CD14-positive monocyte (primary cell): ENCODE measurements around the gene DUS2. TPM values are rescaled to one million over a fixed set of nuclear protein-coding genes. Genes with fewer than 3 reads are reported as not detected.
A peak's percentile ranks its signal among the peaks of the same experiment; 100 is the strongest.

ENCODE experiments used
- DNase-seq, 3 donors: peaks; one replicate each; pipeline ENCODE4 v3.0.0-alpha.2; 2011 to 2022
- H2AFZ ChIP-seq: 2 replicates; pipeline ENCODE4 v1.6.0; 2012; ENCODE audit warnings: mild to moderate bottlenecking, low read depth, low read length, inconsistent platforms; ENCODE audit not compliant: insufficient read depth, poor library complexity, severe bottlenecking
- H3K27ac ChIP-seq, 2 donors: 1 replicate in 1 of 2; 2 replicates in 1 of 2; pipeline ENCODE4 v1.5.1; 2012 to 2013; ENCODE audit warnings: low read length in 2 of 2, control low read depth in 1 of 2, inconsistent platforms in 1 of 2, low read depth in 1 of 2, mild to moderate bottlenecking in 1 of 2
- H3K27me3 ChIP-seq, 2 donors: one replicate each; pipeline versions ENCODE4 v1.6.0 to v1.6.1; 2011 to 2013; ENCODE audit warnings: low read length in 2 of 2; ENCODE audit not compliant: control insufficient read depth in 2 of 2, insufficient read depth in 2 of 2
- H3K36me3 ChIP-seq, 2 donors: replicated peaks in 1 of 2; 1 replicate in 1 of 2; 2 replicates in 1 of 2; pipeline versions ENCODE4 v1.5.1 to v1.6.1; 2012 to 2013; ENCODE audit warnings: low read length in 2 of 2, control low read depth in 1 of 2, inconsistent platforms in 1 of 2, mild to moderate bottlenecking in 1 of 2; ENCODE audit not compliant: insufficient read depth in 2 of 2, control insufficient read depth in 1 of 2
- H3K4me1 ChIP-seq, 2 donors: 1 replicate in 1 of 2; 2 replicates in 1 of 2; pipeline versions ENCODE4 v1.5.1 to v1.6.1; 2012 to 2013; ENCODE audit warnings: low read length in 2 of 2, control low read depth in 1 of 2, inconsistent platforms in 1 of 2, mild to moderate bottlenecking in 1 of 2, moderate library complexity in 1 of 2; ENCODE audit not compliant: insufficient read depth in 2 of 2, control insufficient read depth in 1 of 2
- H3K4me2 ChIP-seq: replicated peaks from 2 replicates; pipeline ENCODE3; 2012; ENCODE audit warnings: low read length, moderate library complexity, mild to moderate bottlenecking; ENCODE audit not compliant: poor library complexity, severe bottlenecking; ENCODE audit errors: extremely low read depth
- H3K4me3 ChIP-seq, 3 experiments: fragments of 200-600 bp in 1 of 3; sonication (generic) in 1 of 3; replicated peaks in 1 of 3; 1 replicate in 2 of 3; 2 replicates in 1 of 3; pipeline ENCODE4 v1.5.1; 2011 to 2013; ENCODE audit warnings: low read length in 3 of 3, mild to moderate bottlenecking in 3 of 3, control low read depth in 2 of 3, low read depth in 2 of 3, inconsistent platforms in 1 of 3, moderate library complexity in 1 of 3
- H3K79me2 ChIP-seq: 2 replicates; pipeline ENCODE4 v1.6.0; 2012; ENCODE audit warnings: mild to moderate bottlenecking, control low read depth, inconsistent platforms, low read length, moderate library complexity; ENCODE audit not compliant: insufficient read depth
- H3K9ac ChIP-seq: 2 replicates; pipeline ENCODE4 v1.6.0; 2017; ENCODE audit warnings: low read length, mild to moderate bottlenecking; ENCODE audit not compliant: insufficient read depth, poor library complexity, severe bottlenecking
- H3K9me3 ChIP-seq, 2 donors: replicated peaks in 1 of 2; 1 replicate in 1 of 2; 2 replicates in 1 of 2; pipeline versions ENCODE4 v1.5.1 to v1.6.1; 2012 to 2013; ENCODE audit warnings: low read length in 2 of 2, control low read depth in 1 of 2; ENCODE audit not compliant: control insufficient read depth in 1 of 2, insufficient read depth in 1 of 2
- H4K20me1 ChIP-seq: 2 replicates; pipeline ENCODE4 v1.6.0; 2012; ENCODE audit warnings: mild to moderate bottlenecking, low read length, control low read depth, moderate library complexity; ENCODE audit not compliant: insufficient read depth
- H3K27ac Mint-ChIP-seq, 7 donors: one replicate each; pipeline ENCODE4 v1.8.0; 2020; ENCODE audit warnings: mild to moderate bottlenecking in 7 of 7, mixed read lengths in 7 of 7, moderate library complexity in 6 of 7, inconsistent platforms in 2 of 7
- H3K27me3 Mint-ChIP-seq, 3 donors: one replicate each; pipeline ENCODE4 v1.8.0; 2021 to 2022; ENCODE audit warnings: low read depth in 3 of 3, mild to moderate bottlenecking in 3 of 3, mixed read lengths in 3 of 3, moderate library complexity in 3 of 3, inconsistent platforms in 1 of 3
- H3K36me3 Mint-ChIP-seq, 2 donors: one replicate each; pipeline ENCODE4 v1.8.0; 2020; ENCODE audit warnings: mixed read lengths in 2 of 2, inconsistent platforms in 1 of 2, mild to moderate bottlenecking in 1 of 2
- H3K4me1 Mint-ChIP-seq: one replicate; pipeline ENCODE4 v1.8.0; 2020; ENCODE audit warnings: mild to moderate bottlenecking, mixed read lengths
- H3K4me3 Mint-ChIP-seq, 2 donors: one replicate each; pipeline ENCODE4 v1.8.0; 2020; ENCODE audit warnings: mild to moderate bottlenecking in 2 of 2, mixed read lengths in 2 of 2, moderate library complexity in 1 of 2
- H3K9me3 Mint-ChIP-seq, 7 donors: one replicate each; pipeline ENCODE4 v1.8.0; 2020 to 2022; ENCODE audit warnings: mixed read lengths in 7 of 7, mild to moderate bottlenecking in 6 of 7, moderate library complexity in 6 of 7, inconsistent platforms in 2 of 7
- WGBS: methylation state at CpG from one replicate; pipeline ENCODE4 v1.1.5; 2013; ENCODE audit warnings: missing lambda C conversion rate; ENCODE audit not compliant: insufficient coverage; 5-methylcytosine and 5-hydroxymethylcytosine counted together
- intact Hi-C, 2 donors: fragments of 100-400 bp; cut with micrococcal nuclease; formaldehyde crosslinking; loops; one replicate each; pipeline versions ENCODE4 v1.15.0 to v1.15.1; 2023
- polyA plus RNA-seq, 3 donors: library from polyadenylated mRNA; depleted of rRNA in 1 of 3; unstranded in 2 of 3; stranded (reverse) in 1 of 3; fragments of 300-500 nt in 2 of 3; fragments of >200 nt in 1 of 3; fragmentation: Illumina TruSeq in 2 of 3; gene quantifications; 1 replicate in 2 of 3; 2 replicates in 1 of 3; pipeline ENCODE4 v1.2.3, GENCODE V29; 2012 to 2021
- TF ChIP-seq, protein P1 (sequence below): fragments of 200-600 bp; IDR thresholded peaks from one replicate; pipeline ENCODE4 v1.8.0; 2022; ENCODE audit warnings: antibody characterized with exemption, mild to moderate bottlenecking

Gene DUS2
- polyA plus RNA-seq, 3 donors = 18.4 to 40.7 (median 33.2) TPM

DNA sequence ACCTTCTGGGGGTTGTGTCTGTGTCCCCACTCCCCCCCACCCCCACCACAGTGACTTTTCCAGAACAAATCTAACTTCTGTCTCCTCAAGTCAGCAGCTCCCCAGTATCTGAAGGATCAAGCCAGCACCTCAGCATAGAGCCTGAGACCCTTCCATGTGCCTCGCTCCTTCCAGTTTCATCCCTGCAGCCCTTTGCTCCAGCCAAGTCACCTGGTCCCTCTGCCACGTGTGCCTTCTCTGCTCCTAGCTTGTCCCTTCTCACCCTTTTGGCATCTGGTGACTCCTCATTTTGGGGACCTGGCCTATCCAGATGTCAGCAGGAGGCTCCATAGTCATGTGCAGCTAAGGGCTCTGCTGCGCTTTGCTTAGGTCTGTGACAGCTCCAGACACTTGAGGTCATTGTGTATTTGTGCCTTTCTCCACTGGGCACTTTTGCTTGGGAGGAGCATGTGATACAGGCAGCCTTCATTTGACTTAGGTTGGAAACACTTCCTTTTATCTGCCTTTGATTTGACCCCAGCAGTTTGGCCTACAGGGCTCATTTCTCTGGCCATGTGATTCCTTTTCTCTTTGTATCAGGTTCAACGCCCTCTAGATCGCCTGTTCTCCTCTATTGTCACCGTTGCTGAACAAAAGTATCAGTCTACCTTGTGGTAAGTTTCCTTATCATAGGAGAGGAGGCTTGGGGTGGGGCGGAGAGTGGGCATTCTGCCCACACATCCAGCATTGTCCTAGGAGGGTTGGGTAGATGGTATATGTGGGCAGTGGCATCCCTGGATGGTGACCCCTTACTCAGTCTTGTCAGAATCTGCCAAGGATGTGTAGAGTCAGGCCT, 55.0 kb downstream of the DUS2 start:
- no peak overlapping the region for H3K4me3 ChIP-seq

DNA sequence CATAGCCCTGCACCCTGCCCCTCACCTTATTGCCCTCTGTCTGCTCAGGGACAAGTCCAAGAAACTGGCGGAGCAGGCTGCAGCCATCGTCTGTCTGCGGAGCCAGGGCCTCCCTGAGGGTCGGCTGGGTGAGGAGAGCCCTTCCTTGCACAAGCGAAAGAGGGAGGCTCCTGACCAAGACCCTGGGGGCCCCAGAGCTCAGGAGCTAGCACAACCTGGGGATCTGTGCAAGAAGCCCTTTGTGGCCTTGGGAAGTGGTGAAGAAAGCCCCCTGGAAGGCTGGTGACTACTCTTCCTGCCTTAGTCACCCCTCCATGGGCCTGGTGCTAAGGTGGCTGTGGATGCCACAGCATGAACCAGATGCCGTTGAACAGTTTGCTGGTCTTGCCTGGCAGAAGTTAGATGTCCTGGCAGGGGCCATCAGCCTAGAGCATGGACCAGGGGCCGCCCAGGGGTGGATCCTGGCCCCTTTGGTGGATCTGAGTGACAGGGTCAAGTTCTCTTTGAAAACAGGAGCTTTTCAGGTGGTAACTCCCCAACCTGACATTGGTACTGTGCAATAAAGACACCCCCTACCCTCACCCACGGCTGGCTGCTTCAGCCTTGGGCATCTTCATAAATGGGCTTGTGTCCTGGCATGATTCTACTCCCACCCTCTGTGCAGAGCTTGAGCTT, 55.8 kb downstream of the DUS2 start:
- H2AFZ ChIP-seq = no peak overlapping the region
- H3K9ac ChIP-seq = peak overlapping the region; percentile 36
- Mint-ChIP-seq H3K4me1 (peaks cover 74% of the 10 kb centered on the region), H3K4me3 (peak overlapping the region in 1 of 2 donors; percentile 85), H3K9me3 (no peaks in the 10 kb centered on the region), H3K27me3 (peaks cover 0 to 2% (median 0%) of the 10 kb centered on the region in 3 donors), H3K27ac (peak overlapping the region; percentile 84 to 93 (median 90)), H3K36me3 (peaks cover 45 to 62% of the 10 kb centered on the region in 2 donors)
- intact Hi-C loops = no loop called here
- no peaks in the 10 kb centered on the region for H3K27me3 ChIP-seq
- H3K36me3 ChIP-seq = peaks cover 44 to 52% of the 10 kb centered on the region in 2 donors
- H4K20me1 ChIP-seq = no peaks in the 10 kb centered on the region
- DNase-seq = no peak
- H3K9me3 ChIP-seq = no peaks in the 10 kb centered on the region
- H3K4me1 ChIP-seq = peaks cover 70 to 76% of the 10 kb centered on the region in 2 donors
- peaks cover 11% of the 10 kb centered on the region for H3K79me2 ChIP-seq
- peak overlapping the region in 1 of 3 experiments; percentile 60 for H3K4me3 ChIP-seq
- TF ChIP-seq, protein P1, sequence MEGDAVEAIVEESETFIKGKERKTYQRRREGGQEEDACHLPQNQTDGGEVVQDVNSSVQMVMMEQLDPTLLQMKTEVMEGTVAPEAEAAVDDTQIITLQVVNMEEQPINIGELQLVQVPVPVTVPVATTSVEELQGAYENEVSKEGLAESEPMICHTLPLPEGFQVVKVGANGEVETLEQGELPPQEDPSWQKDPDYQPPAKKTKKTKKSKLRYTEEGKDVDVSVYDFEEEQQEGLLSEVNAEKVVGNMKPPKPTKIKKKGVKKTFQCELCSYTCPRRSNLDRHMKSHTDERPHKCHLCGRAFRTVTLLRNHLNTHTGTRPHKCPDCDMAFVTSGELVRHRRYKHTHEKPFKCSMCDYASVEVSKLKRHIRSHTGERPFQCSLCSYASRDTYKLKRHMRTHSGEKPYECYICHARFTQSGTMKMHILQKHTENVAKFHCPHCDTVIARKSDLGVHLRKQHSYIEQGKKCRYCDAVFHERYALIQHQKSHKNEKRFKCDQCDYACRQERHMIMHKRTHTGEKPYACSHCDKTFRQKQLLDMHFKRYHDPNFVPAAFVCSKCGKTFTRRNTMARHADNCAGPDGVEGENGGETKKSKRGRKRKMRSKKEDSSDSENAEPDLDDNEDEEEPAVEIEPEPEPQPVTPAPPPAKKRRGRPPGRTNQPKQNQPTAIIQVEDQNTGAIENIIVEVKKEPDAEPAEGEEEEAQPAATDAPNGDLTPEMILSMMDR = no peak
- H3K4me2 ChIP-seq = peak overlapping the region; percentile 73
- 83% methylated on average over 6 of the region's 8 CpGs for WGBS
- H3K27ac ChIP-seq = peak overlapping the region; percentile 65 to 80

More for the DNA sequence above, 55.0 kb downstream of the DUS2 start:
- Histone ChIP-seq H3K27me3 (no peaks in the 10 kb centered on the region), H3K9me3 (no peaks in the 10 kb centered on the region), H3K9ac (no peak overlapping the region), H3K4me2 (no peak overlapping the region), H2AFZ (no peak overlapping the region), H3K4me1 (peaks cover 62 to 68% of the 10 kb centered on the region in 2 donors), H3K36me3 (peaks cover 49 to 60% of the 10 kb centered on the region in 2 donors), H3K79me2 (peaks cover 11% of the 10 kb centered on the region), H4K20me1 (no peaks in the 10 kb centered on the region), H3K27ac (peak overlapping the region; percentile 65 to 80)
- TF ChIP-seq, protein P1 = no peak
- 97% methylated on average over 3 of the region's 7 CpGs for WGBS
- Mint-ChIP-seq H3K27ac (peak overlapping the region in 5 of 7 donors; percentile 6 to 90 (median 67)), H3K27me3 (peaks cover 0 to 2% (median 0%) of the 10 kb centered on the region in 3 donors), H3K9me3 (no peaks in the 10 kb centered on the region), H3K4me3 (no peak overlapping the region), H3K4me1 (peaks cover 68% of the 10 kb centered on the region), H3K36me3 (peaks cover 48 to 70% of the 10 kb centered on the region in 2 donors)
- no peak for DNase-seq
- intact Hi-C loops = no loop called here
